ENCODE results near the gene CTSD.

The CTSD gene

GRCh38 chr11:1782831-1783724 lies 19.4 kb upstream of the CTSD start:
- TF ChIP-seq REST (IDR thresholded peaks at IDR 0.05; ENCODE audit: insufficient read depth in 1 of 2, low read depth in 2 of 2, low read length in 2 of 2) (no peak), FOXP2 (optimal IDR thresholded peaks at IDR 0.05; ENCODE audit: borderline replicate concordance, extremely low read depth, extremely low read length, insufficient read depth) (no peak), SIN3A (IDR thresholded peaks at IDR 0.05; ENCODE audit: borderline replicate concordance, insufficient read depth, low read length) (no peak), TAF1 (IDR thresholded peaks at IDR 0.05; ENCODE audit: borderline replicate concordance, insufficient read depth, low read length) (no peak), POLR2AphosphoS5 (IDR thresholded peaks at IDR 0.05; ENCODE audit: low read depth, low read length) (no peak)

- TF ChIP-seq FOXP2 (optimal IDR thresholded peaks at IDR 0.05; ENCODE audit: borderline replicate concordance, extremely low read depth, extremely low read length, insufficient read depth), result no peak
- TF ChIP-seq REST (IDR thresholded peaks at IDR 0.05; ENCODE audit: insufficient read depth in 1 of 2, low read depth in 2 of 2, low read length in 2 of 2), result no peak
- TF ChIP-seq SIN3A (IDR thresholded peaks at IDR 0.05; ENCODE audit: borderline replicate concordance, insufficient read depth, low read length), result no peak
- TF ChIP-seq POLR2AphosphoS5 (IDR thresholded peaks at IDR 0.05; ENCODE audit: low read depth, low read length), result no peak
- no peak for TF ChIP-seq TAF1 (IDR thresholded peaks at IDR 0.05; ENCODE audit: borderline replicate concordance, insufficient read depth, low read length)
Measured at GRCh38 chr11:1782031-1782590, 18.4 kb upstream of the CTSD start.

GRCh38 chr11:1781593-1781975 lies 17.9 kb upstream of the CTSD start:
- TF ChIP-seq POLR2AphosphoS5 (IDR thresholded peaks at IDR 0.05; ENCODE audit: low read depth, low read length) (no peak), SIN3A (IDR thresholded peaks at IDR 0.05; ENCODE audit: borderline replicate concordance, insufficient read depth, low read length) (no peak), FOXP2 (optimal IDR thresholded peaks at IDR 0.05; ENCODE audit: borderline replicate concordance, extremely low read depth, extremely low read length, insufficient read depth) (no peak), REST (IDR thresholded peaks at IDR 0.05; ENCODE audit: insufficient read depth in 1 of 2, low read depth in 2 of 2, low read length in 2 of 2) (no peak), TAF1 (IDR thresholded peaks at IDR 0.05; ENCODE audit: borderline replicate concordance, insufficient read depth, low read length) (no peak)

GRCh38 chr11:1780700-1781592 lies 17.2 kb upstream of the CTSD start:
- TF ChIP-seq TAF1 (IDR thresholded peaks at IDR 0.05; ENCODE audit: borderline replicate concordance, insufficient read depth, low read length) (no peak), SIN3A (IDR thresholded peaks at IDR 0.05; ENCODE audit: borderline replicate concordance, insufficient read depth, low read length) (no peak), FOXP2 (optimal IDR thresholded peaks at IDR 0.05; ENCODE audit: borderline replicate concordance, extremely low read depth, extremely low read length, insufficient read depth) (no peak), POLR2AphosphoS5 (IDR thresholded peaks at IDR 0.05; ENCODE audit: low read depth, low read length) (no peak), REST (IDR thresholded peaks at IDR 0.05; ENCODE audit: insufficient read depth in 1 of 2, low read depth in 2 of 2, low read length in 2 of 2) (no peak)

Data from PFSK-1 (cell line).